Endodermal cell (in vitro differentiated cells): ENCODE data around the gene UFD1. TPM values are rescaled to one million over a fixed set of nuclear protein-coding genes. Genes with fewer than 3 reads are reported as not detected.
A peak's percentile ranks its signal among the peaks of the same experiment; 100 is the strongest.

Source experiments
- DNase-seq: peaks from one replicate; pipeline ENCODE4 v3.0.0-alpha.2; 2017
- H3K27ac ChIP-seq: 2 replicates; pipeline ENCODE4 v1.5.1; 2013; ENCODE audit warnings: mild to moderate bottlenecking, low read depth, low read length, moderate library complexity
- H3K27me3 ChIP-seq: 2 replicates; pipeline ENCODE4 v1.6.1; 2013; ENCODE audit warnings: mild to moderate bottlenecking, low read length, moderate library complexity; ENCODE audit not compliant: insufficient read depth, control insufficient read depth, poor library complexity, severe bottlenecking
- H3K36me3 ChIP-seq: 2 replicates; pipeline ENCODE4 v1.7.0; 2013; ENCODE audit warnings: mild to moderate bottlenecking, low read length, moderate library complexity; ENCODE audit not compliant: control insufficient read depth, insufficient read depth
- H3K4me1 ChIP-seq: one replicate; pipeline ENCODE4 v1.7.0; 2013; ENCODE audit warnings: low read length; ENCODE audit not compliant: control insufficient read depth, insufficient read depth
- H3K4me3 ChIP-seq: 2 replicates; pipeline ENCODE4 v1.5.1; 2013; ENCODE audit warnings: mild to moderate bottlenecking, low read length, moderate library complexity
- H3K9ac ChIP-seq: 2 replicates; pipeline ENCODE4 v1.6.1; 2013; ENCODE audit warnings: mild to moderate bottlenecking, low read length, moderate library complexity; ENCODE audit not compliant: poor library complexity, severe bottlenecking; ENCODE audit errors: extremely low read depth
- H3K9me3 ChIP-seq: 2 replicates; pipeline ENCODE4 v1.6.1; 2013; ENCODE audit warnings: mild to moderate bottlenecking, low read length, moderate library complexity; ENCODE audit not compliant: control insufficient read depth
- H3K27ac Mint-ChIP-seq: 2 replicates; pipeline ENCODE4 v1.8.0; 2020; ENCODE audit warnings: mixed read lengths
- H3K27me3 Mint-ChIP-seq: 2 replicates; pipeline ENCODE4 v1.8.0; 2021; ENCODE audit warnings: mild to moderate bottlenecking, mixed read lengths; ENCODE audit not compliant: insufficient read depth
- H3K36me3 Mint-ChIP-seq: 2 replicates; pipeline ENCODE4 v1.8.0; 2020; ENCODE audit warnings: low read depth, mixed read lengths
- H3K4me1 Mint-ChIP-seq: 2 replicates; pipeline ENCODE4 v1.8.0; 2020; ENCODE audit warnings: mixed read lengths
- H3K4me3 Mint-ChIP-seq: 2 replicates; pipeline ENCODE4 v1.8.0; 2020; ENCODE audit warnings: mild to moderate bottlenecking, moderate library complexity, mixed read lengths
- H3K9me3 Mint-ChIP-seq: 2 replicates; pipeline ENCODE4 v1.8.0; 2020; ENCODE audit warnings: mild to moderate bottlenecking, mixed read lengths
- CTCF ChIP-seq: fragments of 200-600 bp; sonication (generic); conservative IDR thresholded peaks from 2 replicates; pipeline ENCODE4 v1.5.0; 2021; ENCODE audit warnings: antibody characterized with exemption, mild to moderate bottlenecking
- WGBS, 2 experiments: methylation state at CpG; one replicate each; pipeline versions ENCODE4 v1.1.5 to v1.1.7; 2013; ENCODE audit warnings: missing lambda C conversion rate in 2 of 2, mixed read lengths in 1 of 2; ENCODE audit not compliant: insufficient coverage in 1 of 2, insufficient read length in 1 of 2; 5-methylcytosine and 5-hydroxymethylcytosine counted together
- total RNA-seq, 2 donors: library from RNA; stranded (reverse); fragmentation: NEBNext Ultra II Directional in 1 of 2; extraction: Animal tissue kit (Norgen Biotek cat#: 25700) in 1 of 2; gene quantifications; 2 replicates in 1 of 2; 3 replicates in 1 of 2; pipeline ENCODE4 v1.2.1, GENCODE V29; 2021

Gene UFD1
- total RNA-seq, 2 donors from 2014 or later = 67.7 to 69.2 TPM

GRCh38 chr22:19419086-19419463 lies 59.9 kb downstream of the UFD1 start:
- 85 to 94% methylated on average over 2 to 5 of the region's 5 CpGs for WGBS, 2 experiments
- Histone ChIP-seq H3K9me3 (no peaks in the 10 kb centered on the region), H3K36me3 (peaks cover 13% of the 10 kb centered on the region), H3K27ac (peak overlapping the region; percentile 9), H3K4me3 (peak overlapping the region; percentile 38), H3K9ac (peak overlapping the region; percentile 52), H3K4me1 (peaks cover 16% of the 10 kb centered on the region), H3K27me3 (no peaks in the 10 kb centered on the region)
- H3K4me1 Mint-ChIP-seq = peaks cover 27% of the 10 kb centered on the region
- peak; percentile 51 for DNase-seq
- no peak overlapping the region for H3K4me3 Mint-ChIP-seq
- H3K36me3 Mint-ChIP-seq = peaks cover 10% of the 10 kb centered on the region
- TF ChIP-seq CTCF = no peak
- H3K27ac Mint-ChIP-seq = peak overlapping the region; percentile 42
- no peaks in the 10 kb centered on the region for H3K9me3 Mint-ChIP-seq
- no peaks in the 10 kb centered on the region for H3K27me3 Mint-ChIP-seq

GRCh38 chr22:19412923-19413322 lies 66.1 kb downstream of the UFD1 start:
- no peak overlapping the region for H3K9ac ChIP-seq
- H3K4me3 ChIP-seq = no peak overlapping the region
- H3K27me3 Mint-ChIP-seq = no peaks in the 10 kb centered on the region
- peaks cover 38% of the 10 kb centered on the region for H3K36me3 ChIP-seq
- H3K9me3 Mint-ChIP-seq = no peaks in the 10 kb centered on the region
- H3K27ac Mint-ChIP-seq = peak overlapping the region; percentile 1
- WGBS, 2 experiments = 93 to 96% methylated on average over 3 to 4 of the region's 4 CpGs
- H3K27ac ChIP-seq = no peak overlapping the region
- peaks cover 27% of the 10 kb centered on the region for H3K36me3 Mint-ChIP-seq
- no peaks in the 10 kb centered on the region for H3K9me3 ChIP-seq
- H3K4me3 Mint-ChIP-seq = no peak overlapping the region
- no peak for TF ChIP-seq CTCF
- DNase-seq = no peak
- no peaks in the 10 kb centered on the region for H3K4me1 ChIP-seq
- no peaks in the 10 kb centered on the region for H3K4me1 Mint-ChIP-seq
- no peaks in the 10 kb centered on the region for H3K27me3 ChIP-seq

GRCh38 chr22:19412478-19412877 lies 66.5 kb downstream of the UFD1 start:
- H3K36me3 Mint-ChIP-seq = peaks cover 29% of the 10 kb centered on the region
- 93 to 97% methylated on average over 3 to 4 of the region's 4 CpGs for WGBS, 2 experiments
- H3K4me3 Mint-ChIP-seq = no peak overlapping the region
- no peak overlapping the region for H3K27ac ChIP-seq
- TF ChIP-seq CTCF = no peak
- DNase-seq = no peak
- H3K4me3 ChIP-seq = no peak overlapping the region
- no peaks in the 10 kb centered on the region for H3K27me3 ChIP-seq
- H3K9ac ChIP-seq = no peak overlapping the region
- peaks cover 38% of the 10 kb centered on the region for H3K36me3 ChIP-seq
- no peaks in the 10 kb centered on the region for H3K4me1 Mint-ChIP-seq
- H3K9me3 ChIP-seq = no peaks in the 10 kb centered on the region
- no peaks in the 10 kb centered on the region for H3K27me3 Mint-ChIP-seq
- peak overlapping the region; percentile 1 for H3K27ac Mint-ChIP-seq
- H3K4me1 ChIP-seq = no peaks in the 10 kb centered on the region
- H3K9me3 Mint-ChIP-seq = no peaks in the 10 kb centered on the region
